OCI-LY7 (cell line): ENCODE measurements around the gene LHX4.

Experiments
- EZH2phosphoT487 ChIP-seq: fragments of 200-600 bp; sonication (generic); IDR thresholded peaks from 2 replicates; pipeline ENCODE4 v1.6.1; 2018; ENCODE audit warnings: low read depth, borderline replicate concordance, mild to moderate bottlenecking, mixed run types, antibody characterized with exemption, low read length, moderate library complexity, mixed read lengths
- TF ChIP-seq, protein P1 (sequence below): fragments of 200-600 bp; sonication (generic); conservative IDR thresholded peaks from 2 replicates; pipeline ENCODE4 v1.5.1; 2014; ENCODE audit warnings: mild to moderate bottlenecking, antibody characterized with exemption, low read length, moderate library complexity, mixed read lengths

DNA sequence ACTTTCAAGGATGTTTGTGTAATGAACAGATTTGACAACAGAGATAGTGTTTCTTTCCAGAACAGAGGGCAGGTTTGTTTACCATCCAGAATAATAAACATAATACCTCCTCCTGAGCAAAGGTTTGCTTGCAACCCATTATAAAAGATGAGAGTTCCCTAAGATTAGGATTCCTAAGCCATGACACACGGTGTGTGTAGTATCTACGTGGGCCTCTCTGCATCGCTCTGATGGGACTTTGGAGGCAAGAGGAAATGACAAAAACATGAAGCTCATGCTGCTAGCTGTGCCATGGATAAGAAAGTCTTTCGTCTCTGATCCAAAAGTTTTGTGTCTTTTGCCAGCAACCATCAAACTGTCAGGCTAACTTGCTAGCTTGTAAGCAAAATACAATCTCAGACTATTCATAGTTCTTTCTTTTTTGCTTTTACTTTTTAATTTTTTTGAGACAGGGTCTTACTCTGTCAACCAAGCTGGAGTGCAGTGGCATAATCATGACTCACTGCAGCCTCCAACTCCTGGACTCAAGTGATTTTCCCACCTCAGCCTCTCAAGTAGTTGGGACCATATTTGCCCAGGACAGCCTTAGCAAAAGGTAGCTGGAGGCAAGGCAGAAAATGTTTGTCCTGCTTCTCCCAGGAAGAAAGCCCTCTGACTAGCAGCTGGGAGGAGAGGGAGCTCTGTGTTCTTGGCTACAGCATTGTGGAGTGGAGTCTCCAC lies 81.1 kb downstream of the LHX4 start:
- TF ChIP-seq, protein P1, sequence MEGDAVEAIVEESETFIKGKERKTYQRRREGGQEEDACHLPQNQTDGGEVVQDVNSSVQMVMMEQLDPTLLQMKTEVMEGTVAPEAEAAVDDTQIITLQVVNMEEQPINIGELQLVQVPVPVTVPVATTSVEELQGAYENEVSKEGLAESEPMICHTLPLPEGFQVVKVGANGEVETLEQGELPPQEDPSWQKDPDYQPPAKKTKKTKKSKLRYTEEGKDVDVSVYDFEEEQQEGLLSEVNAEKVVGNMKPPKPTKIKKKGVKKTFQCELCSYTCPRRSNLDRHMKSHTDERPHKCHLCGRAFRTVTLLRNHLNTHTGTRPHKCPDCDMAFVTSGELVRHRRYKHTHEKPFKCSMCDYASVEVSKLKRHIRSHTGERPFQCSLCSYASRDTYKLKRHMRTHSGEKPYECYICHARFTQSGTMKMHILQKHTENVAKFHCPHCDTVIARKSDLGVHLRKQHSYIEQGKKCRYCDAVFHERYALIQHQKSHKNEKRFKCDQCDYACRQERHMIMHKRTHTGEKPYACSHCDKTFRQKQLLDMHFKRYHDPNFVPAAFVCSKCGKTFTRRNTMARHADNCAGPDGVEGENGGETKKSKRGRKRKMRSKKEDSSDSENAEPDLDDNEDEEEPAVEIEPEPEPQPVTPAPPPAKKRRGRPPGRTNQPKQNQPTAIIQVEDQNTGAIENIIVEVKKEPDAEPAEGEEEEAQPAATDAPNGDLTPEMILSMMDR, result no peak
- TF ChIP-seq EZH2phosphoT487, result no peak
